A549 (cell line): ENCODE measurements around the gene PAK1. TPM values are rescaled to one million over a fixed set of nuclear protein-coding genes. Genes with fewer than 3 reads are reported as not detected.

Experiments used
- ATAC-seq, 2 experiments: fragments of 200-7000 bp in 1 of 2; fragments of >200 bp in 1 of 2; cut with Nextera tagmentation in 1 of 2; cut with Tn5 transposase in 1 of 2; 3 replicates each; pipeline versions ENCODE4 v1.8.0 to v1.9.1; 2018 to 2020; ENCODE audit warnings: mild to moderate bottlenecking in 1 of 2, moderate library complexity in 1 of 2
- CTCF ChIA-PET: fragments of 300-600 bp; sonication (Branson Sonifier 250); formaldehyde crosslinking; extraction: SDS; loops from one replicate; lab custom pipeline; 2021; ENCODE audit warnings: antibody characterized with exemption, inconsistent platforms; lab: Yijun Ruan, JAX
- POLR2A ChIA-PET: fragments of 350-600 bp; formaldehyde crosslinking; extraction: SDS; loops from one replicate; lab custom pipeline; 2021; ENCODE audit warnings: antibody characterized with exemption, inconsistent platforms; lab: Yijun Ruan, JAX
- DNase-seq, 2 experiments: peaks; one replicate each; pipeline versions ENCODE4 v3.0.0 to v3.0.0-alpha.2; 2011 to 2016; ENCODE audit warnings: low read depth in 1 of 2, low spot score in 1 of 2
- FAIRE-seq: peaks from 2 replicates; lab custom pipeline; 2011; peaks lifted over from hg19 to GRCh38; lab: Jason Lieb, UNC
- H3K27ac ChIP-seq, 2 experiments: fragments of >200 bp; sonication (Bioruptor Twin); formaldehyde crosslinking; 3 replicates each; pipeline ENCODE4 v1.5.1; 2016 to 2017
- H3K4me1 ChIP-seq: fragments of >200 bp; sonication (Bioruptor Twin); formaldehyde crosslinking; 3 replicates; pipeline ENCODE4 v1.6.1; 2016
- H3K4me2 ChIP-seq: fragments of >200 bp; sonication (Bioruptor Twin); formaldehyde crosslinking; 3 replicates; pipeline ENCODE4 v1.6.1; 2016
- H3K4me3 ChIP-seq: fragments of >200 bp; sonication (Bioruptor Twin); formaldehyde crosslinking; 3 replicates; pipeline ENCODE4 v1.5.1; 2016
- H3K9me3 ChIP-seq: fragments of >200 bp; sonication (Bioruptor Twin); formaldehyde crosslinking; 3 replicates; pipeline ENCODE4 v1.6.1; 2016
- CTCF ChIP-seq: fragments of >200 bp; sonication (Bioruptor Twin); formaldehyde crosslinking; IDR thresholded peaks from 3 replicates; pipeline ENCODE4 v1.5.1; 2016
- EHMT2 ChIP-seq: fragments of 200-600 bp; sonication (generic); IDR thresholded peaks from 2 replicates; pipeline ENCODE4 v1.6.1; 2016; ENCODE audit warnings: antibody characterized with exemption, low read depth, mild to moderate bottlenecking, moderate library complexity
- KDM1A ChIP-seq: fragments of 200-600 bp; sonication (generic); IDR thresholded peaks from 2 replicates; pipeline ENCODE4 v1.6.1; 2016; ENCODE audit warnings: low read depth, mild to moderate bottlenecking
- MAFK ChIP-seq: fragments of 450-650 bp; IDR thresholded peaks from 2 replicates; pipeline ENCODE4 v1.6.1; 2014; ENCODE audit not compliant: partially characterized antibody
- MAZ ChIP-seq: fragments of 150-350 bp; IDR thresholded peaks from 2 replicates; pipeline ENCODE4 v1.6.1; 2014; ENCODE audit warnings: antibody characterized with exemption, low read depth, low read length, borderline replicate concordance
- PBX3 ChIP-seq: IDR thresholded peaks from 2 replicates; pipeline ENCODE4 v1.6.1; 2012
- PHF8 ChIP-seq: fragments of 200-600 bp; sonication (generic); IDR thresholded peaks from 2 replicates; pipeline ENCODE4 v1.6.1; 2016; ENCODE audit warnings: low read depth, mild to moderate bottlenecking, antibody characterized with exemption, moderate library complexity, borderline replicate concordance
- RAD21 ChIP-seq, 2 experiments: fragments of >200 bp in 1 of 2; sonication (Bioruptor Twin) in 1 of 2; formaldehyde crosslinking in 1 of 2; IDR thresholded peaks in 1 of 2; conservative IDR thresholded peaks in 1 of 2; 2 replicates in 1 of 2; 3 replicates in 1 of 2; pipeline ENCODE4 v1.6.1; 2012 to 2018; ENCODE audit warnings: inconsistent platforms in 1 of 2
- SMC3 ChIP-seq: fragments of >200 bp; sonication (Bioruptor Twin); formaldehyde crosslinking; IDR thresholded peaks from 3 replicates; pipeline ENCODE4 v1.6.1; 2018; ENCODE audit warnings: inconsistent platforms
- SREBF2 ChIP-seq: fragments of 450-650 bp; IDR thresholded peaks from 2 replicates; pipeline ENCODE4 v1.6.1; 2014; ENCODE audit warnings: mild to moderate bottlenecking, moderate library complexity
- TP53 ChIP-seq: fragments of 250-450 bp; sonication (Bioruptor Pico); IDR thresholded peaks from 2 replicates; pipeline ENCODE4 v1.5.0; 2021; ENCODE audit warnings: mild to moderate bottlenecking, moderate library complexity
- ZFP36 ChIP-seq: fragments of 450-650 bp; IDR thresholded peaks from 2 replicates; pipeline ENCODE4 v1.6.1; 2014; ENCODE audit warnings: borderline replicate concordance; ENCODE audit not compliant: partially characterized antibody
- ZNF302 ChIP-seq: fragments of 250-450 bp; sonication (Bioruptor Pico); IDR thresholded peaks from 2 replicates; pipeline ENCODE4 v1.9.0; 2021; ENCODE audit warnings: inconsistent platforms, mild to moderate bottlenecking, moderate library complexity
- WGBS: methylation state at CpG from one replicate; pipeline ENCODE4 v1.1.6; 2017; ENCODE audit errors: missing lambda C conversion rate; 5-methylcytosine and 5-hydroxymethylcytosine counted together
- polyA plus RNA-seq, 4 experiments: library from polyadenylated mRNA; depleted of rRNA in 3 of 4; stranded (reverse); fragments of >200 nt; fragmentation: RNase III in 1 of 4; extraction: RNeasy Plus Mini Kit Qiagen cat#74134 plus additional on column Dnase treatment in 1 of 4; gene quantifications; 2 replicates in 3 of 4; 3 replicates in 1 of 4; pipeline ENCODE4 v1.2.3, GENCODE V29; 2011 to 2017
- TF ChIP-seq, protein P1 (sequence below): fragments of 250-450 bp; sonication (Bioruptor Pico); IDR thresholded peaks from 2 replicates; pipeline ENCODE4 v1.5.0; 2021; ENCODE audit warnings: mild to moderate bottlenecking, moderate library complexity, borderline replicate concordance
- TF ChIP-seq, protein P2 (sequence below): fragments of >200 bp; sonication (Bioruptor Twin); formaldehyde crosslinking; IDR thresholded peaks from 2 replicates; pipeline ENCODE4 v1.6.1; 2016

PAK1 gene
- polyA plus RNA-seq, 2 of the 4 experiments (the other 2 are of a cell fraction) = 20.6 to 60.7 TPM

- TF ChIP-seq, protein P1, sequence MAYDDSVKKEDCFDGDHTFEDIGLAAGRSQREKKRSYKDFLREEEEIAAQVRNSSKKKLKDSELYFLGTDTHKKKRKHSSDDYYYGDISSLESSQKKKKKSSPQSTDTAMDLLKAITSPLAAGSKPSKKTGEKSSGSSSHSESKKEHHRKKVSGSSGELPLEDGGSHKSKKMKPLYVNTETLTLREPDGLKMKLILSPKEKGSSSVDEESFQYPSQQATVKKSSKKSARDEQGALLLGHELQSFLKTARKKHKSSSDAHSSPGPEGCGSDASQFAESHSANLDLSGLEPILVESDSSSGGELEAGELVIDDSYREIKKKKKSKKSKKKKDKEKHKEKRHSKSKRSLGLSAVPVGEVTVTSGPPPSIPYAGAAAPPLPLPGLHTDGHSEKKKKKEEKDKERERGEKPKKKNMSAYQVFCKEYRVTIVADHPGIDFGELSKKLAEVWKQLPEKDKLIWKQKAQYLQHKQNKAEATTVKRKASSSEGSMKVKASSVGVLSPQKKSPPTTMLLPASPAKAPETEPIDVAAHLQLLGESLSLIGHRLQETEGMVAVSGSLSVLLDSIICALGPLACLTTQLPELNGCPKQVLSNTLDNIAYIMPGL (CRISPR knock-in tag) = no peak
- TF ChIP-seq KDM1A (no peak), ZNF302 (CRISPR knock-in tag) (no peak)
These were observed 778 bp upstream of the PAK1 start (continued) for GRCh38 chr11:77474684-77475060.

DNA sequence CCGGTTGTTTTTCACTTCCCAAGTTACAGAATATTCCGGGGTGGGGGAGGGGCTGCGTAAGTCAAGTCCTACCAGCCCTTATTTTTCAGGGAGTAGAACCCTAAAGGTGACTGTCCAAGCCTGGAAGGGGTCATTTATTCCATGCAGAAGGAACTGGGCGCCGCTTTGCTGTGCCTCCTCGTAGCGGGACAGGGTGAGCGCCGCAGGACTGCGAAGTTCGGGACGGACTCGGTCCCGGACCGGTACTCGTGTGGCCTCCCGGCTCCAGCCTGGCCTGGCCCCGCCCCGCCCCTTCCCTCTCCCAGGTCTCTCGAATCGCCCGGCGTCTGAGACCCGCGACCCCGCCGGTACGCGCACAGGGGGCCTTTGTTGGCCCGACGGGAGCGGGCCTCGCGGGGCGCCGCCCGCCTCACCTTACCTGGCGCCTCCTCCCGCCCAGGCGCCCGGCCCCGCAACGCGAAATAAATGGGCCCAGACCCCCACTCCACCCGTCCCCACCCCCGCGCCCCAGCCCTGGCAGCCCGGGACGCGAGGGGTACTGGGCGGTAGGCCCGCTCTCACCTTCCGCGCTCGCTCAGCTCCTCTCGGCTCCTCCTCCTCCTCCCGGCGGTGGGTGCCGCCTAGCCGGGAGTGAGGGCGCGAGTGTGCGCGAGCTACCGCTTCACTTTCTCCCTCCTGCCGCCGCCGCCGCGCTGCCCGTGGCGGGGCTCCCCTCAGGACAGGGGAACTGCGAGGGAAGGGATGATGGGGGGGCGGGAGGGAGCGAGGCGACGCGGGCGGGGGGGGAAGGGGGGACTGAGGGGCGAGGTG, 698 bp downstream of the PAK1 start:
- WGBS = 51% methylated on average over 11 of the region's 80 CpGs
- Histone ChIP-seq H3K9me3 (no peaks in the 10 kb centered on the region), H3K4me1 (no peaks in the 10 kb centered on the region), H3K4me3 (peak overlapping the region; percentile 85), H3K4me2 (peak overlapping the region; percentile 98), H3K27ac (peak overlapping the region; percentile 86 to 91)
- DNase-seq (peak; percentile 15 to 31), FAIRE-seq (no peak), ATAC-seq (peak; percentile 70 to 86)
- TF ChIP-seq EHMT2 (no peak), PHF8 (peak; percentile 74)
- ChIA-PET POLR2A (no interaction called here), CTCF (interaction anchor here (1.0 to 2.8 kb wide), 3 partner anchors 12 to 281 kb away, joined by 4 to 17 read pairs (median 10); no protein-coding TSS in a partner anchor)

- peak; percentile 15 to 22 for DNase-seq
- POLR2A ChIA-PET = no interaction called here
- Histone ChIP-seq H3K4me2 (no peak overlapping the region), H3K4me1 (peaks cover 9% of the 10 kb centered on the region; the same call in 2 of the 3 replicates)
- TF ChIP-seq, protein P2, sequence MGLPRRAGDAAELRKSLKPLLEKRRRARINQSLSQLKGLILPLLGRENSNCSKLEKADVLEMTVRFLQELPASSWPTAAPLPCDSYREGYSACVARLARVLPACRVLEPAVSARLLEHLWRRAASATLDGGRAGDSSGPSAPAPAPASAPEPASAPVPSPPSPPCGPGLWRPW = no peak
- TF ChIP-seq CTCF = peak; percentile 35; the same call in 2 of the 3 replicates
- TF ChIP-seq MAFK = no peak
- 0 out of 3 replicates have a peak, but pooled peaks have one; percentile 16 for TF ChIP-seq SMC3
- no peak for TF ChIP-seq PBX3
- no peak for TF ChIP-seq ZFP36
- TF ChIP-seq RAD21 (conservative IDR thresholded peaks at IDR 0.05 in 1 of 2, IDR thresholded peaks at IDR 0.05 in 1 of 2) = peak in 1 of 2 experiments; percentile 29; a peak in 3 of 5 replicates
- TF ChIP-seq SREBF2 = no peak
- TF ChIP-seq TP53 (CRISPR knock-in tag) = no peak
- no peak for TF ChIP-seq EHMT2
- TF ChIP-seq MAZ = no peak
- TF ChIP-seq PHF8 = no peak
- TF ChIP-seq, all 56 proteins: peak for 3
- Histone ChIP-seq H3K27ac (no peak overlapping the region), H3K9me3 (no peaks in the 10 kb centered on the region), H3K4me3 (no peak overlapping the region)
- WGBS = 64% methylated on average over 3 of the region's 3 CpGs
- CTCF ChIA-PET = interaction anchor here (0.6 to 2.8 kb wide), 8 partner anchors 10 to 489 kb away, joined by 3 to 17 read pairs (median 4); no protein-coding TSS in a partner anchor
- ATAC-seq = no peak
- no peak for FAIRE-seq
These were observed 2.2 kb downstream of the PAK1 start for GRCh38 chr11:77471558-77472193.
